ENCODE measurements around the gene ARHGAP30. TPM values are rescaled to one million over a fixed set of nuclear protein-coding genes. Genes with fewer than 3 reads are reported as not detected.
"Not testable (repeated sequence)": the region's sequence is repeated elsewhere in the genome, so short reads cannot be mapped to it uniquely, and the experiment has no call there.

ARHGAP30 gene
- total RNA-seq, 2 donors from 2014 or later = 1.4 to 4.6 TPM

GRCh38 chr1:161018631-161018930 is 51.1 kb downstream of the ARHGAP30 start:
- Histone ChIP-seq H3K4me3 (no peak overlapping the region), H3K27ac (no peak overlapping the region), H3K27me3 (no peaks in the 10 kb centered on the region), H3K4me1 (peaks cover 0 to 33% of the 10 kb centered on the region in 2 donors), H3K36me3 (no peaks in the 10 kb centered on the region), H3K9me3 (no peaks in the 10 kb centered on the region)
- TF ChIP-seq CTCF (IDR thresholded peaks at IDR 0.05) = no peak
- DNase-seq (ENCODE audit: low spot score) = no peak

- Histone ChIP-seq H3K27me3 (no peaks in the 10 kb centered on the region), H3K27ac (no peak overlapping the region), H3K9me3 (no peaks in the 10 kb centered on the region), H3K4me3 (no peak overlapping the region), H3K4me1 (peaks cover 0 to 39% of the 10 kb centered on the region in 2 donors), H3K36me3 (no peaks in the 10 kb centered on the region)
- no peak for DNase-seq (ENCODE audit: low spot score)
- TF ChIP-seq CTCF (IDR thresholded peaks at IDR 0.05) = no peak
Observed at GRCh38 chr1:161017756-161018630, 51.7 kb downstream of the ARHGAP30 start.

GRCh38 chr1:161017181-161017580 is 52.5 kb downstream of the ARHGAP30 start:
- not testable (repeated sequence) for H3K4me3 ChIP-seq; H3K9me3 ChIP-seq; DNase-seq (ENCODE audit: low spot score); H3K27me3 ChIP-seq; H3K27ac ChIP-seq; H3K36me3 ChIP-seq
- H3K4me1 ChIP-seq = peaks cover 0 to 39% of the 10 kb centered on the region in 2 donors

- not testable (repeated sequence) for H3K27me3 ChIP-seq; H3K4me3 ChIP-seq; H3K9me3 ChIP-seq; H3K36me3 ChIP-seq; DNase-seq (ENCODE audit: low spot score); H3K27ac ChIP-seq
- peaks cover 0 to 39% of the 10 kb centered on the region in 2 donors for H3K4me1 ChIP-seq
Observed at GRCh38 chr1:161016683-161017082, 53.0 kb downstream of the ARHGAP30 start.

- peaks cover 0 to 19% of the 10 kb centered on the region in 2 donors for H3K4me1 ChIP-seq
- no peaks in the 10 kb centered on the region for H3K36me3 ChIP-seq
- TF ChIP-seq CTCF (IDR thresholded peaks at IDR 0.05) = no peak
- H3K4me3 ChIP-seq = peak overlapping the region in 1 of 2 donors; percentile 31
- peak overlapping the region; percentile 64 to 81 for H3K27ac ChIP-seq
- DNase-seq (ENCODE audit: low spot score) = peak; percentile 95
- no peaks in the 10 kb centered on the region for H3K27me3 ChIP-seq
- no peaks in the 10 kb centered on the region for H3K9me3 ChIP-seq
Observed at GRCh38 chr1:161013488-161014230, 56.0 kb downstream of the ARHGAP30 start.

GRCh38 chr1:161013131-161013487 is 56.6 kb downstream of the ARHGAP30 start:
- Histone ChIP-seq H3K27ac (peak overlapping the region; percentile 64 to 81), H3K36me3 (no peaks in the 10 kb centered on the region), H3K27me3 (no peaks in the 10 kb centered on the region), H3K9me3 (no peaks in the 10 kb centered on the region), H3K4me1 (peaks cover 0 to 17% of the 10 kb centered on the region in 2 donors), H3K4me3 (peak overlapping the region in 1 of 2 donors; percentile 31)
- no peak for DNase-seq (ENCODE audit: low spot score)
- TF ChIP-seq CTCF (IDR thresholded peaks at IDR 0.05) = no peak

All from right atrium auricular region (tissue), 2 donors.